Right lung (tissue), 5 donors: ENCODE results near the gene SUV39H2. TPM values are rescaled to one million over a fixed set of nuclear protein-coding genes. Genes with fewer than 3 reads are reported as not detected.
"Not testable (repeated sequence)": the region's sequence is repeated elsewhere in the genome, so short reads cannot be mapped to it uniquely, and the experiment has no call there.

ENCODE experiments used
- DNase-seq, 2 donors: peaks; one replicate each; pipeline ENCODE4 v3.0.0-alpha.2; 2013
- polyA plus RNA-seq, 5 donors: library from polyadenylated mRNA; unstranded; fragments of 120-200 nt; gene quantifications; one replicate each; pipeline versions ENCODE4 v1.2.1 to v1.2.3, GENCODE V29; 2013; ENCODE audit warnings: inconsistent platforms in 1 of 5, low replicate concordance in 1 of 5; ENCODE audit not compliant: insufficient read length in 5 of 5, insufficient read depth in 1 of 5

SUV39H2 gene
- polyA plus RNA-seq, 5 donors: 13.0 to 26.7 (median 17.0) TPM

- no peak for DNase-seq
Measured at GRCh38 chr10:14926722-14927416, 48.2 kb downstream of the SUV39H2 start.

DNA sequence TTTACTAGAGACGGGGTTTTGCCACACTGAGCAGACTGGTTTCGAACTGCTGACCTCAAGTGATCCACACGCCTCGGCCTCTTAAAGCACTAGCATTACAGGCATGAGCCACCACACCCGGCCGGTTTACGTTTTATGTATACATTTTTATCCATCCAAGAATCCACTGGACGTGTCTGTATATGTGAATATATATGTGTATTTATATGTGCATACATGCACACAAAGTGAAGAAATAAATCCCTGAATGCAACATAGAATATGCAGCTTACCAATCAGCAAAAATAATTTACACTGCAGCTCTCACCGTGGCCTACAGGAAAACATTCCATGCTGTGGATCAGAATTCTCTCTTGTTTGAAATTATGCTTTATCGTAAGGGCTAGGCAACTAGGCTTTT lies 51.9 kb downstream of the SUV39H2 start:
- DNase-seq: no peak

DNA sequence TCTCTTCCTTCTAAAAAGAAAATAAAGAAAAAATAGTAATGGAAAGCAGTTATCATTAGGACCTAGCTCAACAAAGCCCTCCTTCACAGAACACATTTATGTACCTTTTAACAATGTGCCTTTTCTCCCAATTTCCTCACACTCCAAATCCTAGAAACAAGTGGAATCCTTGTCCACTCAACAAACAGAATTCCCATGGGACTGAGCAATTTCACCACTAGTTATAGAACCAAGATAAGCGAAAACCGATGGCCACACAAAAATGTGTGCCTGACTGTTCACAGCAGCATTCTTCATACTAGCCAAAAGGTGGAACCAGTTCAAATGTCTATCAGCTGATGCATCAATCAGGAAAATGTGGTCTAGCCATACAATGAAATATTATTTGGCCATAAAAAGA lies 57.9 kb downstream of the SUV39H2 start:
- DNase-seq: no peak

DNA sequence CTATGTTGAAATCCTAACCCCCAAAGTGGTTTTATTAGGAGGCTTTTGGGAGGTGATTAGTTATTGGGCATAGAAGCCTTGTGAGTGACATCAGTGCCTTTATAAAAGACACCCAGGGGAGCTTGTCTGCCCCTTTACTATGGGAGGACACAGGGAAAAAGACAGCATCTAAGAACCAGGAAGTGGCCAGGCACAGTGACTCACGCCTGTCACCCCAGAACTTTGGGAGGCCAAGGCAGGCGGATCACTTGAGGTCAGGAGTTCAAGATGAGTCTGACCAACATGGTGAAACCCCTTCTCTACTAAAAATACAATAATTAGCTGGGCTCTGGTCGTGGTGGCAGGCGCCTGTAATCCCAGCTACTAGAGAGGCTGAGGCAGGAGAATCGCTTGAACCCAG lies 60.3 kb downstream of the SUV39H2 start:
- not testable (repeated sequence) for DNase-seq

DNA sequence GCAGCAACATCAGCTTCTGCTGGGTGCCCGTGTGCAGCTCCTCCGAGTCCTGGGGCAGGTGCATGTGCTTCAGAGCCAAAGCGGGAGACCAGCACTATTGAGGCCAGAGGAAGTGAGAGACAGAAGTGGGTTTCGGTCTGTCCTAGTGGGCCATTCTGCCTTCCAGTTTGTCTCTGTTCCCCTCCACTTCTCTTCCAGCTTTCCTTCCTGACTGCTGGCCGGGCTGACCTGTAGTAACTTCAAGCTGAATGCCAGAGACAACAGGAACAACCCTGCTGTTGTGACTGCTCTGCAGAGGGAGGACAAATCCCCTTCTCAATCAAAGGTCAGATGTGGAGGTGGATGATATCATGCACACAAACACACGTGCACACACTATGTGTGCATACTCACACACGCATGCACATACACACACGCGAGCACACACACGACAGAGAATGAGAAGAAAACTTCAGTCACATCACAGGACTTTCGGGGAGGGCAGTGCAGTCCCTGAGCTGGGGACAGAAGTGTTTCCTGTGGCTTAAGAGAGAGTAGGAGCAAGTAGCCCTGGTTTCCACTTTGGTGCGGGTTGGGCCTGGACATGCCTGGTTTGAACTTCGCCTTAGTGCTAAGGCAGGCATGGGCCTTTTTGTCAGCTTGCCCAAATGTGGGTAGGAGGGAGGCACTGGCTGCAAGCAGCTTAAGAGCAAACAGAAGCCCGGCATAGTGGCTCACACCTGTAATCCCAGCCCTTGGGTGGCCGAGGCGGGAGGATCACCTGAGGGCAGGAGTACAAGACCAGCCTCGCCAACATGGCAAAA lies 63.7 kb downstream of the SUV39H2 start:
- DNase-seq: not testable (repeated sequence)

DNA sequence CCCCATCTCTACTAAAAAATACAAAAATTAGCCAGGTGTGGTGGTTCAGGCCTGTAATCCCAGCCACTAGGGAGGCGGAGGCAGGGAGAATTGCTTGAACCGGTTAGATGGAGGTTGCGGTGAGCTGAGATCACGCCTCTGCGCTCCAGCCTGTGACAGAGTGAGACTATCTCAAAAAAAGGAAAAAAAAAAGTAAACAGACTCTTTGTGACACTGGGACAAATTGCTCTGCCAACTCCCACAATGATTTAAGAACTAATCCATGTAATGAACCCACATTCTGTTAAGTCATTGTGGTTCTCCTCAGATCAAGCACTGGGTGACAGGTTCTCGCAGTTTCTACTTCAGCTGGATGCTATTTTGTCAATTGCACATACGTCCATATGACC lies 64.3 kb downstream of the SUV39H2 start:
- not testable (repeated sequence) for DNase-seq

- no peak for DNase-seq
Measured at GRCh38 chr10:14945108-14945507, 66.4 kb downstream of the SUV39H2 start.

- DNase-seq: no peak
Measured at GRCh38 chr10:14947268-14947667, 68.6 kb downstream of the SUV39H2 start.

- no peak for DNase-seq
Measured at GRCh38 chr10:14949291-14949690, 70.6 kb downstream of the SUV39H2 start.

GRCh38 chr10:14952851-14953423 lies 74.3 kb downstream of the SUV39H2 start:
- peak; percentile 8 to 21 for DNase-seq

GRCh38 chr10:14953424-14954000 lies 74.8 kb downstream of the SUV39H2 start:
- DNase-seq: no peak

Other genes starting within 250 kb of the SUV39H2 start
- 100 to 1,000 TPM in 1 of 5 donors, 10 to 100 TPM in 4; 56.0 to 102 (median 87.1) TPM for gene FAM107B, start 104.0 kb upstream of the SUV39H2 start, polyA plus RNA-seq
- 1 to 10 TPM; 3.2 to 4.4 (median 3.5) TPM for gene CDNF, start 40.8 kb upstream of the SUV39H2 start, polyA plus RNA-seq
- 10 to 100 TPM; 15.7 to 24.5 (median 21.2) TPM for gene HSPA14, start 40.6 kb upstream of the SUV39H2 start, polyA plus RNA-seq
- gene MSANTD7, start 40.6 kb upstream of the SUV39H2 start, polyA plus RNA-seq: 10 to 100 TPM; 15.5 to 18.0 (median 17.7) TPM
- 10 to 100 TPM; 14.6 to 22.6 (median 22.3) TPM for gene DCLRE1C, start 75.2 kb downstream of the SUV39H2 start, polyA plus RNA-seq
- gene MEIG1, start 80.5 kb downstream of the SUV39H2 start, polyA plus RNA-seq: 1 to 10 TPM in 4 of 5 donors, under 1 TPM in 1; 0.34 to 2.4 (median 1.4) TPM
- gene OLAH, start 165.1 kb downstream of the SUV39H2 start, polyA plus RNA-seq: under 1 TPM in 4 of 5 donors, not detected in 1; 0.14 to 0.45 (median 0.18) TPM
- gene ACBD7, start 209.9 kb downstream of the SUV39H2 start, polyA plus RNA-seq: 1 to 10 TPM; 3.7 to 7.7 (median 5.0) TPM
- 10 to 100 TPM; 25.1 to 28.4 (median 26.0) TPM for gene RPP38, start 218.5 kb downstream of the SUV39H2 start, polyA plus RNA-seq